ENCODE results near the gene EIF4E.

DNA sequence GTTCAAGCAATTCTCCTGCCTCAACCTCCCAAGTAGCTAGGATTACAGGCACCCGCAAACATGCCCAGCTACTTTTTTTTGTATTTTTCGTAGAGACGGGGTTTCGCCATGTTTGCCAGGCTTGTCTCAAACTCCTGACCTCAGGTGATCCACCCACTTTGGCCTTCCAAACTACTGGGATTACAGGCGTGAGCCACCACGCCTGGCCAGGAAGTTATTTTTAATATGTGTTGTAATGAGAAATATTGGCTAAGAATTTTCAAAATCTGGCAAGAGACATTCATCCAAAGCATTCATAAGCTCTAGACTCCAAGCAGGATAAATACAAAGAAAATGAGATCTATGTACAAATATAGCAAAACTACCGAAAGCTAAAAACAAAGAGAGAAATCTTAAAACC, 48.6 kb upstream of the EIF4E start:
- TF ChIP-seq POLR2A (IDR thresholded peaks at IDR 0.05) = no peak
- TF ChIP-seq, protein P1, sequence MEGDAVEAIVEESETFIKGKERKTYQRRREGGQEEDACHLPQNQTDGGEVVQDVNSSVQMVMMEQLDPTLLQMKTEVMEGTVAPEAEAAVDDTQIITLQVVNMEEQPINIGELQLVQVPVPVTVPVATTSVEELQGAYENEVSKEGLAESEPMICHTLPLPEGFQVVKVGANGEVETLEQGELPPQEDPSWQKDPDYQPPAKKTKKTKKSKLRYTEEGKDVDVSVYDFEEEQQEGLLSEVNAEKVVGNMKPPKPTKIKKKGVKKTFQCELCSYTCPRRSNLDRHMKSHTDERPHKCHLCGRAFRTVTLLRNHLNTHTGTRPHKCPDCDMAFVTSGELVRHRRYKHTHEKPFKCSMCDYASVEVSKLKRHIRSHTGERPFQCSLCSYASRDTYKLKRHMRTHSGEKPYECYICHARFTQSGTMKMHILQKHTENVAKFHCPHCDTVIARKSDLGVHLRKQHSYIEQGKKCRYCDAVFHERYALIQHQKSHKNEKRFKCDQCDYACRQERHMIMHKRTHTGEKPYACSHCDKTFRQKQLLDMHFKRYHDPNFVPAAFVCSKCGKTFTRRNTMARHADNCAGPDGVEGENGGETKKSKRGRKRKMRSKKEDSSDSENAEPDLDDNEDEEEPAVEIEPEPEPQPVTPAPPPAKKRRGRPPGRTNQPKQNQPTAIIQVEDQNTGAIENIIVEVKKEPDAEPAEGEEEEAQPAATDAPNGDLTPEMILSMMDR (IDR thresholded peaks at IDR 0.05) = no peak
- no peak for TF ChIP-seq POLR2AphosphoS5 (IDR thresholded peaks at IDR 0.05)
- no peak for TF ChIP-seq EP300 (IDR thresholded peaks at IDR 0.05)

All from gastroesophageal sphincter (tissue), 3 donors.